NT2/D1 (cell line): ENCODE data around the gene CNNM3.

Experiments used
- YY1 ChIP-seq: IDR thresholded peaks from 2 replicates; pipeline ENCODE4 v1.6.1; 2011; ENCODE audit not compliant: insufficient read length, insufficient read depth
- ZNF274 ChIP-seq: IDR thresholded peaks from 2 replicates; pipeline ENCODE4 v1.6.1; 2011; ENCODE audit warnings: mild to moderate bottlenecking, low read depth, low read length

GRCh38 chr2:96835830-96836229 lies 19.8 kb downstream of the CNNM3 start:
- TF ChIP-seq YY1 (no peak), ZNF274 (no peak)
